Prostate gland (tissue), 2 donors: ENCODE measurements around the gene AP2B1.

ENCODE experiments used
- POLR2A ChIP-seq: fragments of 450-650 bp; IDR thresholded peaks from one replicate; pipeline ENCODE4 v1.6.1; 2016; ENCODE audit warnings: antibody characterized with exemption, mild to moderate bottlenecking
- TF ChIP-seq, protein P1 (sequence below), 4 experiments: fragments of 200-600 bp in 2 of 4; fragments of 450-650 bp in 2 of 4; sonication (generic) in 2 of 4; IDR thresholded peaks; 1 replicate in 3 of 4; 2 replicates in 1 of 4; pipeline ENCODE4 v1.5.1; 2016 to 2019; ENCODE audit warnings: antibody characterized with exemption in 4 of 4, mild to moderate bottlenecking in 2 of 4, moderate library complexity in 2 of 4

DNA sequence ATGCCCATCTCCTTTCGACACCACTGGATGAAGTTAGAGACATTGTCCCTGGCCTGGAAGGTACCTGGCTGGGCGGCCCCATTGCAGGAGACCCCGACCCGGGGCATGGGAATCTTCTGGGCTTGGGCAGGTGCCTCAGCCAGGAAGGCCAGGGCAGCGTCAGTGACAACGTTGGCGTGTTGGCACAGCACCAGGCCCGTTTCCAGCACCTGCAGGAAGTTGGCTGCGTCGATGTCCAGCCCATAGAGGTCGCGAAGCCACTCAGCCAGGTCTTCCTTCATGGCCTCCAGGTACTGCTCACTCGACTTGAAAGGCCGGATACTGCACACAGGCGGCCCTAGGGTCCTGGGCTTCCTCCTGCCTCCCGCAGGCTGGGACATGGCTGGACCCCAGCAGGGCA is 165.3 kb downstream of the AP2B1 start:
- TF ChIP-seq, protein P1, sequence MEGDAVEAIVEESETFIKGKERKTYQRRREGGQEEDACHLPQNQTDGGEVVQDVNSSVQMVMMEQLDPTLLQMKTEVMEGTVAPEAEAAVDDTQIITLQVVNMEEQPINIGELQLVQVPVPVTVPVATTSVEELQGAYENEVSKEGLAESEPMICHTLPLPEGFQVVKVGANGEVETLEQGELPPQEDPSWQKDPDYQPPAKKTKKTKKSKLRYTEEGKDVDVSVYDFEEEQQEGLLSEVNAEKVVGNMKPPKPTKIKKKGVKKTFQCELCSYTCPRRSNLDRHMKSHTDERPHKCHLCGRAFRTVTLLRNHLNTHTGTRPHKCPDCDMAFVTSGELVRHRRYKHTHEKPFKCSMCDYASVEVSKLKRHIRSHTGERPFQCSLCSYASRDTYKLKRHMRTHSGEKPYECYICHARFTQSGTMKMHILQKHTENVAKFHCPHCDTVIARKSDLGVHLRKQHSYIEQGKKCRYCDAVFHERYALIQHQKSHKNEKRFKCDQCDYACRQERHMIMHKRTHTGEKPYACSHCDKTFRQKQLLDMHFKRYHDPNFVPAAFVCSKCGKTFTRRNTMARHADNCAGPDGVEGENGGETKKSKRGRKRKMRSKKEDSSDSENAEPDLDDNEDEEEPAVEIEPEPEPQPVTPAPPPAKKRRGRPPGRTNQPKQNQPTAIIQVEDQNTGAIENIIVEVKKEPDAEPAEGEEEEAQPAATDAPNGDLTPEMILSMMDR (IDR thresholded peaks at IDR 0.05), result no peak
- no peak for TF ChIP-seq POLR2A
